HG03066 (cell line): ENCODE results near the gene LENG8.

ENCODE experiments used
- ATAC-seq: cut with Tn5 transposase; IDR thresholded peaks from one replicate; pipeline ENCODE4 v1.9.1; 2021; ENCODE audit warnings: low read depth; ENCODE audit not compliant: unreplicated experiment

LENG8 gene

GRCh38 chr19:54421521-54421920 is 27.5 kb upstream of the LENG8 start:
- no peak for ATAC-seq

- ATAC-seq, result no peak
Measured at GRCh38 chr19:54422136-54422535, 26.9 kb upstream of the LENG8 start.

- no peak for ATAC-seq
Measured at GRCh38 chr19:54424201-54424600, 24.8 kb upstream of the LENG8 start.

DNA sequence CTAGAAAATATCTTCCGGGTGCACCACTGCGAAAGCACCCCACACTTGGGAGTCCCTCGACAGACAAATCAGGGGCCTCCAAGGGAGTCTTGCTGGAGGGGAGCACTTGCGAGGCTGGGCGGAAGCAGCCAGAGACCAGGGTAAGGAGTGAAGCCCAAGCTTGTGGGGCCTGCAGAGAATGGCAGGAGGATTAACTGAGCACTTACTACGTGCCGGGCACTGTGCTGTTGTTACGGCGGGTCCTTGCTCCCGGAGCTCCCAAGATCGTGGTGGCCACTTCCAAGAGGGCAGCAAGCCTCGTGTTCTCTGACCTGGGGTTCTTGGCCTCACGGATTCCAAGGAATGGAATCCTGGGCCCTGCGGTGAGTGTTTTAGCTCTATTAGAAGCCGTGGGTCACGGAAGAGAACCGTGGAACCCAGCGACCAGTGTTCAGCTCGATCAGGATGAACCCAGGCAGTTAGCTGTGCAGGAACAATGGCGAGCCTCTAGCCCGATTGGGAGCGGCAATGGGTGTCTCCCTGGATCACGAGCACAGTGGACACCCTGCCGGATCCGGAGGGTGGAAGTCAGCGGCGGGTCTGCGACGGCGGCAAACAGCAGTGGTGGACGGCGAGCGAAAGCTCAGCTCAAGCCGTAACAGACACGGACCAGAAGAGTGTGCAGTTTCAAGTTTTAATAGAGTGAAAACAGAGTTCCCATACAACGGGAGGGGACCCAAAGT is 24.2 kb upstream of the LENG8 start:
- ATAC-seq, result no peak

- no peak for ATAC-seq
Measured at GRCh38 chr19:54425382-54425723, 23.6 kb upstream of the LENG8 start.

DNA sequence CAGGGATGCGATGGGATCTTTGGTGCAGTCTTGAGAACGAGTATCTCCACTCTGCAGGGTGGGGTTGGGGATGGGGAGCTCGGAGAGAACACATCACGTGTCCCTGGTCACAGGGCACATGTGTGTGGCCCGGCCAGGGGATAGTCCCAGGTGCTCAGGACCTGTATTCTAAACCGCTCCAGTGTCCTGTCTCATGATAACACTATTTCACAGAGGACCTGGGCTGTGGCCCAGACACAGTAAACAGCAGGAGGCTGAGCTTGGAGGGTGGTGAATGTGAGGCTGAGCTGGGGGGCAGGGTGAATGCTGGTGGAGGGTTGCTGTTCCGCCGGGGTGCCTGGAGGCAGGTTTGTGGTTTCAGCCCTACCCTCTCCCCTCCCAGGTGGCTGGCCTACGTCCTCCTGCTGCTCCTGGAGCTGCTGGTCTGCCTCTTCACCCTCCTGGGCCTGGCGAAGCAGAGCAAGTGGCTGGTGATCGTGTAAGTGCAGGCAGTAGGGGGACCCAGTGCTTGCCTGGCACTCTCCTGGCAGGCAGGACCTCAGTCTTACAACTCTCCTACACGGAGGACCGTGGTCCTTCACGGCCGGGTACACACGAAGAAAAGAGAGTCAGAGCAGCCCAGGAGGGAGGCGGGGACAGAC is 22.6 kb upstream of the LENG8 start:
- ATAC-seq, result no peak

DNA sequence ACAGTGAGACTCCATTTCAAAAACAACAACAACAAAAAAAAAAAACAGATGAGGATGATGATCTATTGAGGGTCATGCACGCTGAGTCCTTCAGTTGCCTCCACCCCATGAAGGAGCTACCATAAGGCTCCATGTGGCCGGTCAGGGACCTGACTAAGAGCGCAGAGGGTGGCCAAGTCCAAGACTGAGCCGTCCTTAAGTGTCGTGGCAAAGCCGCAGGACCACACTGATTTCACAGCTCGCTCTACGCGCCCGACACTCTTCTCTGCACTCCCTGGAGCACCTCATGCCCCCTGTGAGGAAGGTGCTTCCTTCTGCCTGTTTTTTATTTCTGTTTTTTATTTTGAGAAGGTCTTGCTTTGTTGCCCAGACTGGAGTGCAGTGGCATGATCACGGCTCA is 21.4 kb upstream of the LENG8 start:
- ATAC-seq, result no peak

- no peak for ATAC-seq
Measured at GRCh38 chr19:54428323-54429175, 20.4 kb upstream of the LENG8 start.

DNA sequence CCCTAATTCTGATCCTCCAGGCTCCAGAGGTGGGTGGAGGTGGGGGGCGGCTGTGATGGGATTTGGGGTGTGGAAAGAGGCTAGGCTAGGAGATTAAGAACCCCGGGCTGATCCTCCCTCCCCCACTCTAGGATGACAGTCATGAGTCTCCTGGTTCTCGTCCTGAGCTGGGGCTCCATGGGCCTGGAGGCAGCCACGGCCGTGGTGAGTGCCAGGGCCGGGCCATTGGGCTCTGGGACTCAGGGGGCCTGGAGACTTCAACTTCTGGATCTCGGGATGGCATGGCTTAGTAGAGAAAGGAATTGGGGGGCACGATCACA is 19.9 kb upstream of the LENG8 start:
- no peak for ATAC-seq

GRCh38 chr19:54429545-54430227 is 19.3 kb upstream of the LENG8 start:
- no peak for ATAC-seq

GRCh38 chr19:54430306-54431254 is 18.4 kb upstream of the LENG8 start:
- ATAC-seq, result no peak

- no peak for ATAC-seq
Measured at GRCh38 chr19:54431255-54431838, 17.7 kb upstream of the LENG8 start.

DNA sequence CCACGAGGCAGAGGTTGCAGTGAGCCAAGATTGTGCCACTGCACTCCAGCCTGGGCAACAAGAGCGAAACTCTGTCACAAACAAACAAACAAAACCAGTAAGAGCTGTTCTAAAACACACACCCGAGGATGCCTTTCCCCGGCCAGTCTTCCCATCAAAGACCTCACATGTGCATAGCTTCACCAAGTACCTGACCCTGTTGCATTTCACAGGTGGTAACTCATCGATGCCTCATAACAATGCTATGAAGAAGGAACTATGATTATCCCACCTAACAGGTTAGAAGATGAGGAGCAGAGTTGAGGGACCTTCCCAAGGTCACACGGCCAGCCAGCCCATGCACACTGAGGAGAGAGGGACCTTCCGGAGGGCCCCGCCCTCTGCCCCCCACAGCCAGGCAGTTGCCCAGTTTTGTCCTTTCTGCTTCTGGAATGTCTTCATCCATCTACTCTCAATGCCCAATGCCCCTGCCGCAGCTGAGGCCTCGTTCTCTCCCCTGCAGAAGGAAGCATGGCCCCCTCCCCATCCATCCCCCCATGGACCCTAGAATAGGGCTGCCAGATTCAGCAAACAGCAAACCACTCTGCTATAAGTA is 16.8 kb upstream of the LENG8 start:
- no peak for ATAC-seq

- ATAC-seq, result no peak
Measured at GRCh38 chr19:54433697-54434096, 15.3 kb upstream of the LENG8 start.

GRCh38 chr19:54434112-54434872 is 14.7 kb upstream of the LENG8 start:
- no peak for ATAC-seq

- no peak for ATAC-seq
Measured at GRCh38 chr19:54434873-54435214, 14.2 kb upstream of the LENG8 start.

DNA sequence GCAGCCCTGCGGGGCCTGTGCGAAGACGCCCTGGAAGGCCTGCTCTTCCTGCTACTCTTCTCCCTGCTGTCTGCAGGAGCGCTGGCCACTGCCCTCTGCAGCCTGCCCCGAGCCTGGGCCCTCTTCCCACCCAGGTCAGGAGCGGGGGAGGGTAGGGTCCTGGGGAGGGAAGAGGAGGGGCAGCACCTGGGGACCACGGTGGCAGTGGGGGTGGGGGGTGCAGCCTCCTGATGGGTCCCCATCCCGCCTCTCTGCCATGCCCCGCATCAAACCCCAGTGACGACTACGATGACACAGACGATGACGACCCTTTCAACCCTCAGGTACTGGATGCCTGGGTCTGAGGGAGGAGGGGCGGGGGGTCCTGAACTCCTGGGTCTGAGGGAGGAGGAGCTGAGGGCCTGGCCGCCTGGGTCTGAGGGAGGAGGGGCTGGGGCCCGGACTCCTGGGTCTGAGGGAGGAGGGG is 13.4 kb upstream of the LENG8 start:
- ATAC-seq, result no peak

- ATAC-seq, result no peak
Measured at GRCh38 chr19:54436031-54436523, 12.9 kb upstream of the LENG8 start.
